ENCODE measurements around the gene DRGX.

- TF ChIP-seq, protein P1, sequence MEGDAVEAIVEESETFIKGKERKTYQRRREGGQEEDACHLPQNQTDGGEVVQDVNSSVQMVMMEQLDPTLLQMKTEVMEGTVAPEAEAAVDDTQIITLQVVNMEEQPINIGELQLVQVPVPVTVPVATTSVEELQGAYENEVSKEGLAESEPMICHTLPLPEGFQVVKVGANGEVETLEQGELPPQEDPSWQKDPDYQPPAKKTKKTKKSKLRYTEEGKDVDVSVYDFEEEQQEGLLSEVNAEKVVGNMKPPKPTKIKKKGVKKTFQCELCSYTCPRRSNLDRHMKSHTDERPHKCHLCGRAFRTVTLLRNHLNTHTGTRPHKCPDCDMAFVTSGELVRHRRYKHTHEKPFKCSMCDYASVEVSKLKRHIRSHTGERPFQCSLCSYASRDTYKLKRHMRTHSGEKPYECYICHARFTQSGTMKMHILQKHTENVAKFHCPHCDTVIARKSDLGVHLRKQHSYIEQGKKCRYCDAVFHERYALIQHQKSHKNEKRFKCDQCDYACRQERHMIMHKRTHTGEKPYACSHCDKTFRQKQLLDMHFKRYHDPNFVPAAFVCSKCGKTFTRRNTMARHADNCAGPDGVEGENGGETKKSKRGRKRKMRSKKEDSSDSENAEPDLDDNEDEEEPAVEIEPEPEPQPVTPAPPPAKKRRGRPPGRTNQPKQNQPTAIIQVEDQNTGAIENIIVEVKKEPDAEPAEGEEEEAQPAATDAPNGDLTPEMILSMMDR (conservative IDR thresholded peaks at IDR 0.05; ENCODE audit: low read depth, low read length): no peak
- TF ChIP-seq EZH2 (IDR thresholded peaks at IDR 0.05; ENCODE audit: borderline replicate concordance, low read depth, low read length, poor library complexity, severe bottlenecking): no peak
Measured at GRCh38 chr10:49330127-49330665, 65.7 kb downstream of the DRGX start.

Measured in A673 (cell line).